Measurements from ENCODE around the gene MMP28.

The MMP28 gene

GRCh38 chr17:35730400-35731005 is 64.9 kb downstream of the MMP28 start:
- Histone ChIP-seq H3K9ac (ENCODE audit: insufficient read length, low read depth) (no peak overlapping the region), H3K27me3 (ENCODE audit: insufficient read depth, insufficient read length) (no peaks in the 10 kb centered on the region), H3K4me3 (ENCODE audit: insufficient read length, low read depth) (no peak overlapping the region), H3K9me3 (ENCODE audit: insufficient read depth, low read length) (no peaks in the 10 kb centered on the region), H3K36me3 (ENCODE audit: insufficient read depth, insufficient read length, low read length) (peaks cover 31% of the 10 kb centered on the region), H3K4me1 (ENCODE audit: insufficient read depth, insufficient read length) (peaks cover 20% of the 10 kb centered on the region)
- DNase-seq (ENCODE audit: low read depth, low spot score) = no peak
- TF ChIP-seq YY1 (IDR thresholded peaks at IDR 0.05; ENCODE audit: insufficient read depth, insufficient read length) (no peak), ZNF274 (IDR thresholded peaks at IDR 0.05; ENCODE audit: low read depth, low read length) (no peak), SUZ12 (IDR thresholded peaks at IDR 0.05; ENCODE audit: extremely low read depth, insufficient read depth, insufficient read length) (no peak)

- no peak for TF ChIP-seq YY1 (IDR thresholded peaks at IDR 0.05; ENCODE audit: insufficient read depth, insufficient read length)
- no peak for TF ChIP-seq SUZ12 (IDR thresholded peaks at IDR 0.05; ENCODE audit: extremely low read depth, insufficient read depth, insufficient read length)
- TF ChIP-seq ZNF274 (IDR thresholded peaks at IDR 0.05; ENCODE audit: low read depth, low read length) = no peak
- Histone ChIP-seq H3K9ac (ENCODE audit: insufficient read length, low read depth) (no peak overlapping the region), H3K36me3 (ENCODE audit: insufficient read depth, insufficient read length, low read length) (peaks cover 35% of the 10 kb centered on the region), H3K4me1 (ENCODE audit: insufficient read depth, insufficient read length) (peaks cover 20% of the 10 kb centered on the region), H3K9me3 (ENCODE audit: insufficient read depth, low read length) (no peaks in the 10 kb centered on the region), H3K4me3 (ENCODE audit: insufficient read length, low read depth) (no peak overlapping the region), H3K27me3 (ENCODE audit: insufficient read depth, insufficient read length) (no peaks in the 10 kb centered on the region)
- DNase-seq (ENCODE audit: low read depth, low spot score) = no peak
Observed at GRCh38 chr17:35729405-35729833, 66.0 kb downstream of the MMP28 start.

DNA sequence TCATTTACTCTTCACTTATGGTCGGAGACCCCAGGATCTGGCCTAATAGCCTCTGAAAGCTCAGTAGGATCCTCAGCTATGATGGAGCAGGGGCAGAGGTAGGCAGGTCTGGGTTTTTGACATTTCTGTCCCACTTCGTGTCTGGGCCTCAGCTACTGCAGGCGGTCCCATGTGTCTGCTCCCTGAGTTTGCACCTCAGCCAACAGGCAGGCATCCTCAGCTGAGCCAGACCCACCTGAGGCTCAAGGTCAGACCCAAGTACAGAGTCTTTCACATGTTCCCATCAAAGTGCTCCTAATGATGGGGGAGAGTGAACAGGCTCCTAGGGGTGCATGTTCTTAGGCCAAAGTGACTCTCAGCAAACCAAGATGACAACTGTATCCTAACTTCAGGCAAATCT is 66.9 kb downstream of the MMP28 start:
- Histone ChIP-seq H3K4me1 (ENCODE audit: insufficient read depth, insufficient read length) (peaks cover 20% of the 10 kb centered on the region), H3K9me3 (ENCODE audit: insufficient read depth, low read length) (no peaks in the 10 kb centered on the region), H3K36me3 (ENCODE audit: insufficient read depth, insufficient read length, low read length) (peaks cover 35% of the 10 kb centered on the region), H3K4me3 (ENCODE audit: insufficient read length, low read depth) (no peak overlapping the region), H3K9ac (ENCODE audit: insufficient read length, low read depth) (no peak overlapping the region), H3K27me3 (ENCODE audit: insufficient read depth, insufficient read length) (no peaks in the 10 kb centered on the region)
- TF ChIP-seq SUZ12 (IDR thresholded peaks at IDR 0.05; ENCODE audit: extremely low read depth, insufficient read depth, insufficient read length) = no peak
- no peak for TF ChIP-seq ZNF274 (IDR thresholded peaks at IDR 0.05; ENCODE audit: low read depth, low read length)
- no peak for TF ChIP-seq YY1 (IDR thresholded peaks at IDR 0.05; ENCODE audit: insufficient read depth, insufficient read length)
- no peak for DNase-seq (ENCODE audit: low read depth, low spot score)

- TF ChIP-seq SUZ12 (IDR thresholded peaks at IDR 0.05; ENCODE audit: extremely low read depth, insufficient read depth, insufficient read length) (no peak), YY1 (IDR thresholded peaks at IDR 0.05; ENCODE audit: insufficient read depth, insufficient read length) (no peak), ZNF274 (IDR thresholded peaks at IDR 0.05; ENCODE audit: low read depth, low read length) (no peak)
- H3K9me3 ChIP-seq (ENCODE audit: insufficient read depth, low read length) = no peaks in the 10 kb centered on the region
- peaks cover 35% of the 10 kb centered on the region for H3K36me3 ChIP-seq (ENCODE audit: insufficient read depth, insufficient read length, low read length)
- H3K4me1 ChIP-seq (ENCODE audit: insufficient read depth, insufficient read length) = peaks cover 17% of the 10 kb centered on the region
- DNase-seq (ENCODE audit: low read depth, low spot score) = no peak
- no peak overlapping the region for H3K9ac ChIP-seq (ENCODE audit: insufficient read length, low read depth)
- H3K27me3 ChIP-seq (ENCODE audit: insufficient read depth, insufficient read length) = no peaks in the 10 kb centered on the region
- H3K4me3 ChIP-seq (ENCODE audit: insufficient read length, low read depth) = no peak overlapping the region
Observed at GRCh38 chr17:35727635-35728034, 67.8 kb downstream of the MMP28 start.

DNA sequence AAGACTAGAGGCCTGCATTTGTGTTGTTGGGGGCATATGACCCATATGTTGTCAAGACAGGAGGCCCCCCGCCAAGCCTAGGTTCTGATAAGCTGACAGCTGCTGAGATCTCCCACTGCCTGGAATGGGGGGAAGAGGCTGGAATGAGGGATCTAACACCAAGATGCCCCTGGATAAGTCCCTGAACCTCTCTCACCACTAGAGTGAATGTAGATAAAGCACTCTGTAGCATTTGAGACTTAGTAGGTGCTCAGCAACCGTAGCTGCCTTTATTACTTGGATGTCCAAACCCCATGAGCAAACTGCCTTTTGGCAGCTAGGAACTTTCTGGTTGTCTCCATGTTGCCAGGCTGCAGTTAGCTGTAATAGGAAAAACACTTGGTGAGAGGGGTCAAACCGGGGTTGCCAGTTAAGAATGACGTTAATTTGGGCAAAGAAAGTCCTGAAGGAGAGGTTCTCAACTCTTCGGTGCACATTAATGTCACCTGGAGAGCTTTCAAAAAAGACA is 68.4 kb downstream of the MMP28 start:
- DNase-seq (ENCODE audit: low read depth, low spot score) = no peak
- H3K9ac ChIP-seq (ENCODE audit: insufficient read length, low read depth) = no peak overlapping the region
- TF ChIP-seq SUZ12 (IDR thresholded peaks at IDR 0.05; ENCODE audit: extremely low read depth, insufficient read depth, insufficient read length) (no peak), ZNF274 (IDR thresholded peaks at IDR 0.05; ENCODE audit: low read depth, low read length) (no peak), YY1 (IDR thresholded peaks at IDR 0.05; ENCODE audit: insufficient read depth, insufficient read length) (no peak)

GRCh38 chr17:35726127-35726952 is 69.1 kb downstream of the MMP28 start:
- peaks cover 17% of the 10 kb centered on the region for H3K4me1 ChIP-seq (ENCODE audit: insufficient read depth, insufficient read length)
- H3K4me3 ChIP-seq (ENCODE audit: insufficient read length, low read depth) = no peak overlapping the region
- no peak for DNase-seq (ENCODE audit: low read depth, low spot score)
- TF ChIP-seq SUZ12 (IDR thresholded peaks at IDR 0.05; ENCODE audit: extremely low read depth, insufficient read depth, insufficient read length) (no peak), YY1 (IDR thresholded peaks at IDR 0.05; ENCODE audit: insufficient read depth, insufficient read length) (no peak), ZNF274 (IDR thresholded peaks at IDR 0.05; ENCODE audit: low read depth, low read length) (no peak)
- H3K36me3 ChIP-seq (ENCODE audit: insufficient read depth, insufficient read length, low read length) = peaks cover 47% of the 10 kb centered on the region
- H3K9me3 ChIP-seq (ENCODE audit: insufficient read depth, low read length) = no peaks in the 10 kb centered on the region
- no peaks in the 10 kb centered on the region for H3K27me3 ChIP-seq (ENCODE audit: insufficient read depth, insufficient read length)
- H3K9ac ChIP-seq (ENCODE audit: insufficient read length, low read depth) = no peak overlapping the region

More for the DNA sequence above, 68.4 kb downstream of the MMP28 start:
- Histone ChIP-seq H3K9me3 (ENCODE audit: insufficient read depth, low read length) (no peaks in the 10 kb centered on the region), H3K36me3 (ENCODE audit: insufficient read depth, insufficient read length, low read length) (peaks cover 40% of the 10 kb centered on the region), H3K27me3 (ENCODE audit: insufficient read depth, insufficient read length) (no peaks in the 10 kb centered on the region), H3K4me1 (ENCODE audit: insufficient read depth, insufficient read length) (peaks cover 17% of the 10 kb centered on the region), H3K4me3 (ENCODE audit: insufficient read length, low read depth) (no peak overlapping the region)

GRCh38 chr17:35725802-35726126 is 69.7 kb downstream of the MMP28 start:
- Histone ChIP-seq H3K27me3 (ENCODE audit: insufficient read depth, insufficient read length) (no peaks in the 10 kb centered on the region), H3K36me3 (ENCODE audit: insufficient read depth, insufficient read length, low read length) (peaks cover 51% of the 10 kb centered on the region), H3K4me3 (ENCODE audit: insufficient read length, low read depth) (no peak overlapping the region), H3K4me1 (ENCODE audit: insufficient read depth, insufficient read length) (peaks cover 15% of the 10 kb centered on the region), H3K9me3 (ENCODE audit: insufficient read depth, low read length) (no peaks in the 10 kb centered on the region), H3K9ac (ENCODE audit: insufficient read length, low read depth) (no peak overlapping the region)
- no peak for DNase-seq (ENCODE audit: low read depth, low spot score)
- TF ChIP-seq YY1 (IDR thresholded peaks at IDR 0.05; ENCODE audit: insufficient read depth, insufficient read length) (no peak), SUZ12 (IDR thresholded peaks at IDR 0.05; ENCODE audit: extremely low read depth, insufficient read depth, insufficient read length) (no peak), ZNF274 (IDR thresholded peaks at IDR 0.05; ENCODE audit: low read depth, low read length) (no peak)

Measured in NT2/D1 (cell line).